HG03520 (cell line): ENCODE measurements around the gene SPTBN5.

Experiments
- ATAC-seq: cut with Tn5 transposase; IDR thresholded peaks from one replicate; pipeline ENCODE4 v1.9.1; 2021; ENCODE audit warnings: mild to moderate bottlenecking, moderate library complexity; ENCODE audit not compliant: unreplicated experiment

The SPTBN5 gene

GRCh38 chr15:41926185-41927056 lies 32.6 kb upstream of the SPTBN5 start:
- no peak for ATAC-seq

GRCh38 chr15:41925086-41925608 lies 31.3 kb upstream of the SPTBN5 start:
- no peak for ATAC-seq

GRCh38 chr15:41923401-41923997 lies 29.6 kb upstream of the SPTBN5 start:
- no peak for ATAC-seq

GRCh38 chr15:41922353-41922752 lies 28.5 kb upstream of the SPTBN5 start:
- no peak for ATAC-seq

- ATAC-seq: no peak
Observed at GRCh38 chr15:41921639-41922038, 27.8 kb upstream of the SPTBN5 start.

GRCh38 chr15:41921167-41921566 lies 27.3 kb upstream of the SPTBN5 start:
- no peak for ATAC-seq

GRCh38 chr15:41919954-41920538 lies 26.2 kb upstream of the SPTBN5 start:
- ATAC-seq: no peak

- ATAC-seq: no peak
Observed at GRCh38 chr15:41919201-41919820, 25.5 kb upstream of the SPTBN5 start.

- ATAC-seq: no peak
Observed at GRCh38 chr15:41918506-41919126, 24.8 kb upstream of the SPTBN5 start.

GRCh38 chr15:41917767-41918430 lies 24.0 kb upstream of the SPTBN5 start:
- ATAC-seq: no peak

GRCh38 chr15:41915255-41915994 lies 21.6 kb upstream of the SPTBN5 start:
- no peak for ATAC-seq

- ATAC-seq: no peak
Observed at GRCh38 chr15:41914411-41914810, 20.6 kb upstream of the SPTBN5 start.

GRCh38 chr15:41913256-41913655 lies 19.4 kb upstream of the SPTBN5 start:
- no peak for ATAC-seq

GRCh38 chr15:41911691-41912345 lies 18.0 kb upstream of the SPTBN5 start:
- ATAC-seq: no peak

- ATAC-seq: no peak
Observed at GRCh38 chr15:41908736-41909461, 15.0 kb upstream of the SPTBN5 start.

GRCh38 chr15:41907141-41907540 lies 13.3 kb upstream of the SPTBN5 start:
- ATAC-seq: no peak

GRCh38 chr15:41906608-41907007 lies 12.8 kb upstream of the SPTBN5 start:
- no peak for ATAC-seq

- no peak for ATAC-seq
Observed at GRCh38 chr15:41905036-41905793, 11.4 kb upstream of the SPTBN5 start.
